Suppressor macrophage treated with lipopolysaccharide for 1 hour (primary cell): ENCODE data around the gene STX8.

Experiments used
- DNase-seq, 3 donors: peaks; one replicate each; pipeline ENCODE4 v3.0.0-alpha.2; 2020 to 2022

STX8 gene

DNA sequence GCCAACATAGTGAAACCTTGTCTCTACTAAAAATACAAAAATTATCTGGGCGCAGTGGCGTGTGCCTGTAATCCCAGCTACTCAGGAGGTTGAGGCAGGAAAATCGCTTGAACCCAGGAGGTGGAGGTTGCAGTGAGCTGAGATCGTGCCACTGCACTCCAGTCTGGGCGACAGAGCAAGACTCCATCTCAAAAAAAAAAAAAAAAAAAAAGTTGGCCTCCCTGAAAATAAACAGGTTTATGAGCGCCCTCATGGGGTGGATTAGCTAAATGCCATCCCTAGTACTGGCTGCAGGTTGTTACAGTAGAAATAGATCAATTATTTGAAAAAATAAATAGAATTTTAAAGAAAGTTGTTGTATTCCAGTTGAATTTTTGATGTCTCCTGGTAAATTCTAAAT, 20.9 kb downstream of the STX8 start:
- peak; percentile 61 to 67 (median 63) for DNase-seq

DNA sequence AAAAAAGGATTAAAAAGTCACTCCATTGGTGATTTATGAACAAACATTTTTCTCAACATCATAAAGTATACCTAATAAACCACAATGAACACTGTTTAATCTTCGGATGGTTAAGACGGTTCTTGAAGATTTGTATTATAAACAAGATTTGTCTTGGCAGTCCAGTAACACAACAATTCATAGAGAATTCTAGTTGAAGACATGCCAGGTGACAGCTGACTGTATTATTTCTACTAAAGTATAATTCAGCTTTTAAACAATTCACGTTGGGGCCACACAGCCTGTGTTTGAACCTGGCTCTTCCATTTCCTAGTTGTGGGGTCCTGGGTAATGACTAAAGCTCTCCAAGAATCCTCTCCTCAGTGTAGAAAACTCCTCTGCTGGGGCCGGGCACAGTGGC, 22.0 kb downstream of the STX8 start:
- no peak for DNase-seq

DNA sequence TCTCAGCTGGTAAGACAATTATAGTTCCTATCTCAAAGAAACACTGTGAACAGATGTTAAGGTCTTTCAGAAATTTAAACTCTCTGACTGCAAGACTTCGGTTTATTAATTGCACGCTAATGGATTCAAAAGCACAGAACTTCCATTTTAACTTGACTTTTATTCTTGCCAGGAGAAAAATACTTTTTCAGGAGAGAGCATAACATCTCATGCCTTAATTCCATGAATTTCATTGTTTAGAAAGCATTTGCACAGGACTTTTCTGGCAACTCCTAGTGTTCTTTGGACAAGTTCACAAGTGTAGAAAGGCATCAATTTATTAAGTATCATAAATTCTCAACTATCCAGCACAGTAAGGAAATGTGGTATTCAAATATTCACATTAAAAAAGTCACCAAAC, 22.4 kb downstream of the STX8 start:
- no peak for DNase-seq

- no peak for DNase-seq
Measured at GRCh38 chr17:9549215-9549614, 26.4 kb downstream of the STX8 start.

DNA sequence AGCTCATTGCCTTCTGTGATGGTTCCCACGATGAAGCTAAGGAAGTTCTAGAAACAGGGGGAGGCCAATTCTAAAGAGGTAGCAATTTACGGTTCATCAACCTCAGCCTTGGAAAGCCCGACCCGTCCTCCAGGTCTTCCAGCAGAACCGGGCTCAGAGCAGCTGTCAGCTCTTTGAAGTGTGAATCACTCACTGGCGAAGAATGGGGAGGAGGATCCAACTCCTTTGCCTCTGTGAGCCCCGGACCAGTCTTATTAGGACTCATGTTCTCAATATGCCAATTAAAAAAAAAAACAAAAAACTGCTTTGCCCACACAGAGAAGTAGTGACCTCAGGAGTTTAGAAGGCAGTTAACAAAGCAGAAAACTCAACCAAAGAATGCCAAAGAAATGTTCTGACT, 31.4 kb downstream of the STX8 start:
- no peak for DNase-seq

DNA sequence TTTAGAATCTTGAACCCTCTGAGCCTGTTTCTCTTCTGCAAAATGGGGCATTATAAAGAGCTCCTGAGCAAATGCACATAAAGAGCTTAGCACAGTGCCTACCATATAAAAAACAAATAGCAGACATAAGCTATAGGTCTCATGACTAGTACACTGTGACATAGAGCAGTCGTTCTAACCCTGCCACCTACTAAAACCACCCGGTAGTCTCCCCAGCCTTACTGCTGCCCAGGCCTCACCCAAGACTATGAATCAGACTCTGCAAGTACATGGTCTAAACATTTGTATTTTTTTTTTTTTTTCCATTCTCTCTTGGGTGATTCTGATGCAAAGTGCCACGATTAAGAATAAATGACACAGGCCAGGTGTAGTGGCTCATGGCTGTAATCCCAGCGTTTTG, 33.9 kb downstream of the STX8 start:
- no peak for DNase-seq

DNA sequence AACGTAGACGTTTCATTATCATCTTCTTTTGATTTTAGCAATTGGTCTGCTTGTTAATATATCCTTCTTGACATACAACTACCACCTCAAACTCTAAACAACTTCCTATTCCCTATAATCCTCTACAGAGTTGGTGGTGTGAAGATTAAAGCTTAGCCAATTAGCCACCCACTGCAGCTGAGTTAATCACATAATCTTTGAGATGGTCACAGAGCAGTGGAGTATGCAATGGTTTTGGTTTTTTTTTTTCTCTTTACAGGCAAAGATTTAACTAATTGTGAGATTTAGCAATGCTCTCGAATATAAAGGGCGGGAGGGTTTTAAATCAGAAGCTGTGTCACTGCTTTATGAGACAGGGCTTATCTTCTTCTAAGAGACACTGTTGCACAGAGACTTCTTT, 37.0 kb downstream of the STX8 start:
- no peak for DNase-seq

DNA sequence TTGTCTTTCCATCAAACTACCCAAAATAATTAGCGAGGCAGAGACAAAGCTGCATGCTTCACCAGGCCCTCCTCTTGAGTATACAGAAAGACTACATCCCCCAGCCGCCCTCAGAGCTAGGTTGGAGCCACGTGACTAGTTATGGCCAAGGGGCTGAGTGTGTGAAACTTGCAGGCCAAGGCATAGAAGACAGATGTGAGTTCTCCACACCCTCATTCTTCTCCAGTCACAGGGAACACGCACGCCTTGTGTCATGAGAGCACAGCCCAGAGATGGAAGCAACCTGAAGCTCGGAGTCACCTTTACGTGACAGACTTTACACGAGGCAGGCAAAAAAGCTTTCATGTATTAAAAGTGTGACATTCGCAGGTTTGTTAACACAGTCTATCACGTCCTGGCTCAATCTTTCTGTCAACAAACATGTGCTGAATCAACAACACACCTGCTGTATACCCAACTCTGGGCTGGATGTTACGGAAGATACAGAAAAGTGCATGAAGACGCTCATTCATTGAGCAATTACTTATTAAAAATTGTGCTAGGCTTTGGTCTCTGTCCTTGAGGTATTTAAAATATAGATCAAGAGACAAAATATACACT, 38.3 kb downstream of the STX8 start:
- DNase-seq = no peak

- no peak for DNase-seq
Measured at GRCh38 chr17:9536061-9536460, 39.6 kb downstream of the STX8 start.

DNA sequence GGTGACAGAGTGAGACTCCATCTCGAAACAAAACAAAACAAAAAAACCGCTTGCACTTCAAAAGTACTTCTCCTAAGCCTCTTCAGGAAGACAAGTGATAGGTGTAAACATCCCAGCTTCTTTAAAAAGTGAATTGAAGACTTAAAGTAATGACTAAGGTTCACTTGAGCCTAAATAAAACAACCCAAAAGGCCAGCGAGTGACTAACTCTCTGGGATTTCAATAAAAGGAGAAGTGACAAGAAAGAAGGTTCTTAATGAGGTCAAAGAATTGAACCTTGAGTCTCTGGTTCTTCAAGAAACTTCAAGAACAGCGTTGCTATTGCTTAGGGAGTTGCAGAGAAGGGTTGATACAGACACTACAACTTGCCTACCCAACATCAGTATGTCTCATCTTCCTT, 42.2 kb downstream of the STX8 start:
- peak; percentile 33 to 52 (median 39) for DNase-seq

- no peak for DNase-seq
Measured at GRCh38 chr17:9532715-9533114, 42.9 kb downstream of the STX8 start.

DNA sequence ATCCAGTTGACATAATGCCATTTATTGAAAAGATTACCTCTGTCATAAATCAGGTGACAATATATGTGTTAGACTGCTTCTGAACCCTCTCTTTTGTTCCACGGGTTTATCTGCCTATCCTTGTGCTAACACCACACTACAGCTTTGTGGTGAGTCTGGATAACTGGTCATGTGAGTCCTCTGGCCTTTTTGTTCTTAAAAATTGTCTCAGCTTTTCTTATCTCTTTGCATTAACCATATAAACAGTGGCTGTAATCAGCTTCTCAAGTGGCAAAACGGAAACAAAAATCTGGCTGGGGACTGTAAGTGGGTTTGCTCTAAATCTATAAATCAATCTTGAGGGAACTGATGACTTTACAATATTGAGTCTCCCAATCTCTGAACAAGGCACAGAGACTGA, 44.6 kb downstream of the STX8 start:
- no peak for DNase-seq

DNA sequence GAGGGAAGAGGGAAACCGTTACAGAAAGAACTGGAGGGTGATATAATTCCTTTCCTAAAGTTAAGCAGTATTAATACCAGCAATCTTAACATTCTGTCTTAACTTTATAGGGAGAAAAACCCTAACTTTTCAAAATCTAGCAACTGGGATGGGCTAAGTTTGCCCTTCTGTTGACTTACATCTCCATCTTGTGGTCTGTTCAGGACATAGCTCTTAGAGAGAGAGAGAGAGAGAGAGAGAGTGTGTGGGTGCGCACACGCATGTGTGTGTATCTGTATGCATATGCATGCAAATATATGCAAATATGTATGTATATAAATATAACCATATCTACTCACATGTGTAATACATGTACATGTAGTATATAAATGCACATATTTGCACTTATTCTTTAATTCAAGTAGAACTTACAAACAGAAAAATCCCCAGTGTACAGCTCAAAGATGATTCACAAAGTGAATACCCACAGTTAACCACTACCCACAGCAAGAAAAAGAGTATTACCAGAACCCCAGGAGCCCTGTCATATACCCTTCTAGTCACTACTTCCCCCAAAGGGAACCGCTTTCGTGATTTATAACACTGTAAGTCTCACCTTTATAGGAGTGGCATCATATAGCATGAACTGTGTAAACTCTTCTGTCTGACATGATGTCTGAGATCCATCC, 46.5 kb downstream of the STX8 start:
- peak; percentile 13 to 19 (median 19) for DNase-seq

GRCh38 chr17:9527788-9528187, 47.8 kb downstream of the STX8 start:
- no peak for DNase-seq

GRCh38 chr17:9522074-9522473, 53.5 kb downstream of the STX8 start:
- DNase-seq = peak; percentile 41 to 46 (median 45)

DNA sequence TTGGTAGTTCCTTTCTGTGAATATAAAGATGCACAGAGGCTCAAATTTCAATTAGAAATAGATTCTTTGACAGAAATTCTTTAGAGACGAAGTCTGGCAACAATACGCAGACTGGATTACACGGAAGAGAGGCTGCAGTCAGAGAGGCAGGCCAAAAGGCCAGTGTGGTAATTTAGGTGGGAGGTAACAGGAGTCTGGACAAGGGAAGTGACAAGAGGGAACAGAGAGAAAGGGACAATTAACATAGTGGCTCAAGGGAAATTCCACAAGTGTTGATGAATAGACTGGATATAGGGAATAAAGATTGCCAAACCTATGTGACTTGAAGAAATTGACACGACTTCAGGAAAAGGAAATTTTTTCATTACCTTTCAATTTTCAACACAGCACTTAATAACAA, 54.6 kb downstream of the STX8 start:
- peak; percentile 40 to 47 (median 46) for DNase-seq

GRCh38 chr17:9520649-9521048, 55.0 kb downstream of the STX8 start:
- no peak for DNase-seq

GRCh38 chr17:9519583-9520272, 55.9 kb downstream of the STX8 start:
- DNase-seq = no peak

DNA sequence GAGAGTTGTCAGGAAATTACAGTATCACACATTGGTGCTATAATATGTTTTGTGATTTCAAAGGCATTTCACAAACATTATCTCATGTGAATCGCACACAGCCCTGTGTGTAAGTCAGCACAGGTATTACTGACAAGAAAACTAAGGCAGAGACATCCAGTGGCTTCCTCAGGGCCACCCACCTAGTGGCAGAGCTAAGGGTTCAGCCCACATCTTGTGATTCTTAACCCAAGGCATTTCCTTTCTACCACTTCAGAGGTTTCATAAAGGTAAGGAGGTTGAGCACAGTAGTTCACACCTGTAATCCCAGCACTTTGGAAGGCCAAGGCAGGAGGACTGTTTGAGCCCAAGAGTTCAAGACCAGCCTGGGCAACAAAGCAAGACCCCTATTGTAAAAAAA, 58.2 kb downstream of the STX8 start:
- no peak for DNase-seq

DNA sequence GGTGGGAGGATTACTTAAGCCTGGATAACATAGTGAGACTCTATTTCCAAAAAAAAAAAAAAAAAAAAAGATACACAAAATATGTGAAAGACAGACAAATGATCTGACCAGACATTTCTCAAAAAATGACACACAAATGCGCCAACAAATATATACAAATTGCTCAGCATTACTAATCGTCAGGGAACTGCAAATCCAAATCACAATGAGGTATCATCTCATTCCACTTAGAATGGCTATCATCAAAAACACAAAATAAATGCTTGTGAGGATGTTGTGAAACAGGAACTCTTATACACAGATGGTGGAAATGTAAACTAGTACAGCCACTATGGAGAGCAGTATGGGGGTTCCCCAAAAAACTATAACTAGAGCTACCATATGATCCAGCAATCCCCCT, 62.4 kb downstream of the STX8 start:
- peak in 2 of 3 donors; percentile 11 to 21 for DNase-seq

GRCh38 chr17:9512323-9513168, 63.1 kb downstream of the STX8 start:
- DNase-seq = no peak

GRCh38 chr17:9509236-9509816, 66.3 kb downstream of the STX8 start:
- DNase-seq = no peak

DNA sequence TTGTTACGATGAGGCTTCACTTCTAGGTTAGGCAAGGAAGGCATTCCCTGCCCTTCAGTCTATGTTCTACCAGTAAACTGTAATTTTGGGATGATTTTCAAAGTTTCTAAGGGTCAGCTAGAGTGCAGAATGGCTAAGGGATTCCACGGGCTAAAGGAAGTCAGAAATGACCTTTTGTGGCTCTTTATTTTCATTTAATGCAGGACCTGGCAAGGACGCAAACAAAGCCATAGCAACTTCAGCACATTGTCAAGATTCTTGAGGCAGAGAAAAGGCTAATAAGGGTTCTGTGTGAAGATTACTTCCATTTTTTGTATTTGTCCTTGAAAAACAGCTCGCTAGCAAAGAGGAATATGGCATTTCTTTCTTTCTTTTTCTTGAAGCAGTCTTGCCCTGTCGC, 76.6 kb downstream of the STX8 start:
- no peak for DNase-seq
